Neural progenitor cell (in vitro differentiated cells): ENCODE data around the gene AP2A1. TPM values are rescaled to one million over a fixed set of nuclear protein-coding genes. Genes with fewer than 3 reads are reported as not detected.

Experiments
- DNase-seq: peaks from one replicate; pipeline ENCODE4 v3.0.0-alpha.2; 2016; ENCODE audit warnings: low spot score
- H2AFZ ChIP-seq: fragments of 200-600 bp; sonication (generic); replicated peaks from 2 replicates; pipeline ENCODE4 v1.6.1; 2016; ENCODE audit warnings: antibody characterized with exemption
- H3F3A ChIP-seq: fragments of 200-600 bp; sonication (generic); 2 replicates; pipeline ENCODE4 v1.6.1; 2016; ENCODE audit warnings: antibody characterized with exemption, low read depth
- H3K27ac ChIP-seq: fragments of 200-600 bp; sonication (generic); 2 replicates; pipeline ENCODE4 v1.5.1; 2016; ENCODE audit warnings: mild to moderate bottlenecking
- H3K27me3 ChIP-seq: fragments of 200-600 bp; sonication (generic); 2 replicates; pipeline ENCODE4 v1.6.1; 2016; ENCODE audit warnings: mild to moderate bottlenecking, moderate library complexity
- H3K36me3 ChIP-seq: fragments of 200-600 bp; sonication (generic); 2 replicates; pipeline ENCODE4 v1.5.1; 2016
- H3K4me1 ChIP-seq: fragments of 200-600 bp; sonication (generic); 2 replicates; pipeline ENCODE4 v1.6.1; 2016; ENCODE audit warnings: mixed run types
- H3K4me2 ChIP-seq: fragments of 200-600 bp; sonication (generic); 2 replicates; pipeline ENCODE4 v1.6.1; 2016
- H3K4me3 ChIP-seq: fragments of 200-600 bp; sonication (generic); 2 replicates; pipeline ENCODE4 v1.5.1; 2016
- H3K79me2 ChIP-seq: fragments of 200-600 bp; sonication (generic); 2 replicates; pipeline ENCODE4 v1.6.1; 2016; ENCODE audit warnings: low read depth
- H3K9ac ChIP-seq: fragments of 200-600 bp; sonication (generic); 2 replicates; pipeline ENCODE4 v1.6.1; 2016
- H3K9me3 ChIP-seq: fragments of 200-600 bp; sonication (generic); 2 replicates; pipeline ENCODE4 v1.5.1; 2016; ENCODE audit warnings: low read depth
- H4K20me1 ChIP-seq: fragments of 200-600 bp; sonication (generic); 2 replicates; pipeline ENCODE4 v1.6.1; 2016; ENCODE audit warnings: low read depth
- H3K27ac Mint-ChIP-seq: 3 replicates; pipeline ENCODE4 v1.8.0; 2021; ENCODE audit warnings: mixed read lengths
- H3K27me3 Mint-ChIP-seq: 2 replicates; pipeline ENCODE4 v1.8.0; 2022; ENCODE audit warnings: low read depth, mild to moderate bottlenecking, inconsistent platforms, moderate library complexity, mixed read lengths; ENCODE audit not compliant: insufficient read depth
- H3K36me3 Mint-ChIP-seq: 3 replicates; pipeline ENCODE4 v1.8.0; 2021; ENCODE audit warnings: mixed read lengths
- H3K4me1 Mint-ChIP-seq: 3 replicates; pipeline ENCODE4 v1.8.0; 2021; ENCODE audit warnings: mixed read lengths
- H3K4me3 Mint-ChIP-seq: 3 replicates; pipeline ENCODE4 v1.8.0; 2021; ENCODE audit warnings: mild to moderate bottlenecking, moderate library complexity, mixed read lengths
- H3K9me3 Mint-ChIP-seq: 3 replicates; pipeline ENCODE4 v1.8.0; 2020; ENCODE audit warnings: mixed read lengths
- CTCF ChIP-seq: fragments of 200-600 bp; sonication (generic); IDR thresholded peaks from 2 replicates; pipeline ENCODE4 v1.5.1; 2017; ENCODE audit warnings: antibody characterized with exemption, mild to moderate bottlenecking
- EZH2 ChIP-seq: fragments of 200-600 bp; sonication (generic); IDR thresholded peaks from 2 replicates; pipeline ENCODE4 v1.6.1; 2017; ENCODE audit warnings: antibody characterized with exemption, mild to moderate bottlenecking, moderate library complexity
- EZH2phosphoT487 ChIP-seq: fragments of 200-600 bp; sonication (generic); IDR thresholded peaks from 2 replicates; pipeline ENCODE4 v1.6.1; 2017; ENCODE audit warnings: antibody characterized with exemption
- total RNA-seq: library from RNA; depleted of rRNA; stranded (reverse); fragments of >200 nt; gene quantifications from 2 replicates; pipeline ENCODE4 v1.2.3, GENCODE V29; 2015; ENCODE audit warnings: low replicate concordance

Gene AP2A1
- total RNA-seq, 1 donor from 2014 or later, result 61.6 TPM

- H3K4me3 ChIP-seq, result no peak overlapping the region
- H3K27me3 Mint-ChIP-seq, result peaks cover 14% of the 10 kb centered on the region
- H3F3A ChIP-seq, result peaks cover 42% of the 10 kb centered on the region
- no peaks in the 10 kb centered on the region for H3K9me3 ChIP-seq
- no peak overlapping the region for H3K27ac ChIP-seq
- H3K4me2 ChIP-seq, result no peak overlapping the region
- no peak overlapping the region for H2AFZ ChIP-seq
- H3K36me3 ChIP-seq, result no peaks in the 10 kb centered on the region
- peaks cover 17% of the 10 kb centered on the region for H4K20me1 ChIP-seq
- peaks cover 16% of the 10 kb centered on the region for H3K4me1 Mint-ChIP-seq
- H3K27me3 ChIP-seq, result no peaks in the 10 kb centered on the region
- H3K27ac Mint-ChIP-seq, result no peak overlapping the region
- peaks cover 28% of the 10 kb centered on the region for H3K36me3 Mint-ChIP-seq
- peaks cover 15% of the 10 kb centered on the region for H3K9me3 Mint-ChIP-seq
- no peak overlapping the region for H3K4me3 Mint-ChIP-seq
- H3K4me1 ChIP-seq, result peaks cover 10% of the 10 kb centered on the region
- TF ChIP-seq EZH2phosphoT487 (no peak), CTCF (no peak), EZH2 (no peak)
- no peak overlapping the region for H3K9ac ChIP-seq
- DNase-seq, result no peak
- peaks cover 38% of the 10 kb centered on the region for H3K79me2 ChIP-seq
Observed at GRCh38 chr19:49847731-49848696, 81.2 kb downstream of the AP2A1 start.

- no peak overlapping the region for H3K27ac ChIP-seq
- peak overlapping the region; percentile 90 for H3K4me3 Mint-ChIP-seq
- H3F3A ChIP-seq, result peaks cover 47% of the 10 kb centered on the region
- peaks cover 28% of the 10 kb centered on the region for H3K36me3 Mint-ChIP-seq
- no peak overlapping the region for H3K9ac ChIP-seq
- peaks cover 48% of the 10 kb centered on the region for H3K79me2 ChIP-seq
- H3K27me3 ChIP-seq, result no peaks in the 10 kb centered on the region
- peaks cover 26% of the 10 kb centered on the region for H4K20me1 ChIP-seq
- H2AFZ ChIP-seq, result no peak overlapping the region
- no peak overlapping the region for H3K4me3 ChIP-seq
- peaks cover 15% of the 10 kb centered on the region for H3K9me3 Mint-ChIP-seq
- peaks cover 22% of the 10 kb centered on the region for H3K4me1 Mint-ChIP-seq
- peaks cover 12% of the 10 kb centered on the region for H3K4me1 ChIP-seq
- H3K36me3 ChIP-seq, result no peaks in the 10 kb centered on the region
- TF ChIP-seq EZH2 (no peak), CTCF (no peak), EZH2phosphoT487 (no peak)
- no peak for DNase-seq
- no peak overlapping the region for H3K4me2 ChIP-seq
- H3K27ac Mint-ChIP-seq, result no peak overlapping the region
- H3K9me3 ChIP-seq, result no peaks in the 10 kb centered on the region
- peaks cover 14% of the 10 kb centered on the region for H3K27me3 Mint-ChIP-seq
Observed at GRCh38 chr19:49848938-49849337, 82.1 kb downstream of the AP2A1 start.

GRCh38 chr19:49849433-49850220 lies 82.8 kb downstream of the AP2A1 start:
- Histone ChIP-seq H3K4me3 (peak overlapping the region; percentile 88), H3K4me1 (peaks cover 12% of the 10 kb centered on the region), H4K20me1 (peaks cover 33% of the 10 kb centered on the region), H3K36me3 (no peaks in the 10 kb centered on the region), H3K9me3 (no peaks in the 10 kb centered on the region), H2AFZ (no peak overlapping the region), H3K79me2 (peaks cover 54% of the 10 kb centered on the region), H3K4me2 (peak overlapping the region; percentile 98), H3F3A (peaks cover 52% of the 10 kb centered on the region), H3K27me3 (no peaks in the 10 kb centered on the region), H3K9ac (no peak overlapping the region), H3K27ac (no peak overlapping the region)
- peaks cover 15% of the 10 kb centered on the region for H3K9me3 Mint-ChIP-seq
- H3K4me3 Mint-ChIP-seq, result peak overlapping the region; percentile 90
- peaks cover 14% of the 10 kb centered on the region for H3K27me3 Mint-ChIP-seq
- H3K4me1 Mint-ChIP-seq, result peaks cover 22% of the 10 kb centered on the region
- TF ChIP-seq CTCF, result no peak
- no peak for TF ChIP-seq EZH2phosphoT487
- no peak for TF ChIP-seq EZH2
- H3K36me3 Mint-ChIP-seq, result peaks cover 28% of the 10 kb centered on the region
- DNase-seq, result no peak
- peak overlapping the region; percentile 58 for H3K27ac Mint-ChIP-seq
